Smooth muscle cell of the brain vasculature (primary cell): ENCODE data around the gene AKAP5.

Source experiments
- DNase-seq: peaks from one replicate; pipeline ENCODE4 v3.0.0-alpha.2; 2012; ENCODE audit warnings: low read depth, low spot score

Gene AKAP5

GRCh38 chr14:64465191-64465822 is at the start of gene AKAP5:
Gene AKAP5, plus strand, starts transcription at chr14:64465499. Its CDS starts 2,896 bp downstream, at chr14:64468395.
- no peak for DNase-seq

GRCh38 chr14:64416348-64416932 is 48.9 kb upstream of the AKAP5 start:
- DNase-seq, result no peak

- no peak for DNase-seq
Observed at GRCh38 chr14:64417055-64417770, 48.1 kb upstream of the AKAP5 start.

GRCh38 chr14:64417771-64418125 is 47.6 kb upstream of the AKAP5 start:
- DNase-seq, result no peak

GRCh38 chr14:64419003-64419402 is 46.3 kb upstream of the AKAP5 start:
- no peak for DNase-seq

- DNase-seq, result peak; percentile 58
Observed at GRCh38 chr14:64421166-64421565, 44.1 kb upstream of the AKAP5 start.

- DNase-seq, result no peak
Observed at GRCh38 chr14:64422005-64422404, 43.3 kb upstream of the AKAP5 start.

GRCh38 chr14:64422756-64423155 is 42.5 kb upstream of the AKAP5 start:
- DNase-seq, result no peak

- DNase-seq, result no peak
Observed at GRCh38 chr14:64423987-64424386, 41.3 kb upstream of the AKAP5 start.

- no peak for DNase-seq
Observed at GRCh38 chr14:64434528-64434927, 30.8 kb upstream of the AKAP5 start.

GRCh38 chr14:64438181-64438841 is 27.0 kb upstream of the AKAP5 start:
- DNase-seq, result peak; percentile 62

- no peak for DNase-seq
Observed at GRCh38 chr14:64439141-64439540, 26.2 kb upstream of the AKAP5 start.

- no peak for DNase-seq
Observed at GRCh38 chr14:64440494-64440893, 24.8 kb upstream of the AKAP5 start.

GRCh38 chr14:64442300-64442988 is 22.9 kb upstream of the AKAP5 start:
- no peak for DNase-seq

- DNase-seq, result no peak
Observed at GRCh38 chr14:64444140-64444539, 21.2 kb upstream of the AKAP5 start.

GRCh38 chr14:64444984-64445845 is 20.1 kb upstream of the AKAP5 start:
- DNase-seq, result no peak

- no peak for DNase-seq
Observed at GRCh38 chr14:64447876-64448670, 17.2 kb upstream of the AKAP5 start.

- DNase-seq, result no peak
Observed at GRCh38 chr14:64450255-64450654, 15.0 kb upstream of the AKAP5 start.

GRCh38 chr14:64454671-64455070 is 10.6 kb upstream of the AKAP5 start:
- DNase-seq, result no peak
